Superior temporal gyrus (tissue), 1 donor: ENCODE data around the gene CDKN2B.

Experiments used
- DNase-seq: peaks from one replicate; pipeline ENCODE4 v3.0.0-alpha.2; 2016; ENCODE audit errors: extremely low spot score

Gene CDKN2B

GRCh38 chr9:22033012-22033630 lies 24.0 kb upstream of the CDKN2B start:
- no peak for DNase-seq

- DNase-seq: no peak
Measured at GRCh38 chr9:22031655-22032411, 22.7 kb upstream of the CDKN2B start.

GRCh38 chr9:22030101-22030598 lies 21.0 kb upstream of the CDKN2B start:
- no peak for DNase-seq

- no peak for DNase-seq
Measured at GRCh38 chr9:22029231-22029630, 20.1 kb upstream of the CDKN2B start.

GRCh38 chr9:22028394-22028793 lies 19.3 kb upstream of the CDKN2B start:
- no peak for DNase-seq

GRCh38 chr9:22026696-22027095 lies 17.6 kb upstream of the CDKN2B start:
- DNase-seq: no peak

- no peak for DNase-seq
Measured at GRCh38 chr9:22022396-22022795, 13.3 kb upstream of the CDKN2B start.

GRCh38 chr9:22010866-22011625 lies 1.9 kb upstream of the CDKN2B start:
- DNase-seq: no peak

- DNase-seq: no peak
Measured at GRCh38 chr9:22009506-22009867, 382 bp upstream of the CDKN2B start.

- DNase-seq: no peak
Measured at GRCh38 chr9:22008384-22008716, 755 bp downstream of the CDKN2B start.

GRCh38 chr9:22005702-22006606 lies 3.2 kb downstream of the CDKN2B start:
- no peak for DNase-seq

GRCh38 chr9:22005021-22005701 lies 3.9 kb downstream of the CDKN2B start:
- DNase-seq: no peak

- no peak for DNase-seq
Measured at GRCh38 chr9:22002038-22002437, 7.1 kb downstream of the CDKN2B start.

GRCh38 chr9:21998026-21998425 lies 11.1 kb downstream of the CDKN2B start:
- no peak for DNase-seq

GRCh38 chr9:21997480-21997879 lies 11.6 kb downstream of the CDKN2B start:
- no peak for DNase-seq

GRCh38 chr9:21996858-21997257 lies 12.2 kb downstream of the CDKN2B start:
- no peak for DNase-seq

- no peak for DNase-seq
Measured at GRCh38 chr9:21996438-21996837, 12.7 kb downstream of the CDKN2B start.

- DNase-seq: no peak
Measured at GRCh38 chr9:21995666-21996398, 13.3 kb downstream of the CDKN2B start.

GRCh38 chr9:21995006-21995665 lies 14.0 kb downstream of the CDKN2B start:
- DNase-seq: no peak

GRCh38 chr9:21994556-21995005 lies 14.5 kb downstream of the CDKN2B start, which contains the start of gene CDKN2B-AS1:
Gene CDKN2B-AS1 (plus strand): TSS chr9:21994791.
- DNase-seq: no peak
